Stomach (tissue), 9 donors: ENCODE data around the gene KCNJ4. TPM values are rescaled to one million over a fixed set of nuclear protein-coding genes. Genes with fewer than 3 reads are reported as not detected.

Experiments used
- DNase-seq, 2 donors: peaks; one replicate each; pipeline versions ENCODE4 v3.0.0 to v3.0.0-alpha.2; 2013 to 2019
- H3K27ac ChIP-seq, 5 donors: fragments of 200-600 bp in 4 of 5; sonication (generic) in 4 of 5; one replicate each; pipeline ENCODE4 v1.5.1; 2013 to 2019; ENCODE audit warnings: mild to moderate bottlenecking in 1 of 5, moderate library complexity in 1 of 5
- H3K27me3 ChIP-seq, 3 donors: fragments of 200-600 bp; sonication (generic); one replicate each; pipeline ENCODE4 v1.5.1; 2017 to 2019; ENCODE audit warnings: mixed run types in 1 of 3
- H3K36me3 ChIP-seq, 4 donors: fragments of 200-600 bp; sonication (generic); 1 replicate in 3 of 4; 2 replicates in 1 of 4; pipeline ENCODE4 v1.5.1; 2016 to 2019
- H3K4me1 ChIP-seq, 4 donors: fragments of 200-600 bp; sonication (generic); one replicate each; pipeline ENCODE4 v1.5.1; 2016 to 2019
- H3K4me3 ChIP-seq, 4 donors: fragments of 200-600 bp; sonication (generic) in 3 of 4; one replicate each; pipeline ENCODE4 v1.5.1; 2016 to 2019; ENCODE audit warnings: mild to moderate bottlenecking in 1 of 4
- H3K9me3 ChIP-seq, 4 donors: fragments of 200-600 bp; sonication (generic); one replicate each; pipeline ENCODE4 v1.5.1; 2016 to 2019
- EP300 ChIP-seq: sonication (generic); formaldehyde crosslinking; IDR thresholded peaks from one replicate; pipeline ENCODE4 v1.6.1; 2017; ENCODE audit warnings: antibody characterized with exemption
- POLR2A ChIP-seq, 4 donors: fragments of 450-650 bp; IDR thresholded peaks; one replicate each; pipeline ENCODE4 v1.6.1; 2016; ENCODE audit warnings: antibody characterized with exemption in 4 of 4, control low read depth in 2 of 4, mild to moderate bottlenecking in 1 of 4, moderate library complexity in 1 of 4
- POLR2AphosphoS5 ChIP-seq, 3 donors: sonication (generic); formaldehyde crosslinking; IDR thresholded peaks; one replicate each; pipeline ENCODE4 v1.6.1; 2016; ENCODE audit warnings: antibody characterized with exemption in 3 of 3
- WGBS, 5 donors: extraction: QIAGEN DNeasy Blood & Tissue Kit in 3 of 5; methylation state at CpG; one replicate each; pipeline versions ENCODE4 v1.1.5 to v1.1.7; 2013 to 2018; 5-methylcytosine and 5-hydroxymethylcytosine counted together
- intact Hi-C: fragments of 100-400 bp; cut with DNase I; formaldehyde crosslinking; loops from one replicate; pipeline ENCODE4 v1.15.1; 2023; ENCODE audit warnings: low total_unique reads
- polyA plus RNA-seq, 3 donors: library from polyadenylated mRNA; stranded (reverse); fragments of 200-250 nt; gene quantifications; one replicate each; pipeline ENCODE4 v1.2.3, GENCODE V29; 2013
- total RNA-seq, 5 donors: library from RNA; depleted of rRNA; stranded (reverse); fragments of >200 nt; gene quantifications; one replicate each; pipeline versions ENCODE4 v1.1.0 to v1.2.3, GENCODE V29; 2014 to 2016
- TF ChIP-seq, protein P1 (sequence below), 7 experiments: fragments of 450-650 bp in 4 of 7; fragments of 200-600 bp in 3 of 7; sonication (generic) in 3 of 7; IDR thresholded peaks; one replicate each; pipeline ENCODE4 v1.5.1; 2016 to 2019; ENCODE audit warnings: antibody characterized with exemption in 7 of 7, control low read depth in 2 of 7, mild to moderate bottlenecking in 1 of 7
- donor health status: healthy with polysubstance abuse.
- donor health status: Bipolar disorder and iron deficiency.
- donor health status: healthy.

Gene KCNJ4
- total and polyA plus RNA-seq, 8 donors = not detected

DNA sequence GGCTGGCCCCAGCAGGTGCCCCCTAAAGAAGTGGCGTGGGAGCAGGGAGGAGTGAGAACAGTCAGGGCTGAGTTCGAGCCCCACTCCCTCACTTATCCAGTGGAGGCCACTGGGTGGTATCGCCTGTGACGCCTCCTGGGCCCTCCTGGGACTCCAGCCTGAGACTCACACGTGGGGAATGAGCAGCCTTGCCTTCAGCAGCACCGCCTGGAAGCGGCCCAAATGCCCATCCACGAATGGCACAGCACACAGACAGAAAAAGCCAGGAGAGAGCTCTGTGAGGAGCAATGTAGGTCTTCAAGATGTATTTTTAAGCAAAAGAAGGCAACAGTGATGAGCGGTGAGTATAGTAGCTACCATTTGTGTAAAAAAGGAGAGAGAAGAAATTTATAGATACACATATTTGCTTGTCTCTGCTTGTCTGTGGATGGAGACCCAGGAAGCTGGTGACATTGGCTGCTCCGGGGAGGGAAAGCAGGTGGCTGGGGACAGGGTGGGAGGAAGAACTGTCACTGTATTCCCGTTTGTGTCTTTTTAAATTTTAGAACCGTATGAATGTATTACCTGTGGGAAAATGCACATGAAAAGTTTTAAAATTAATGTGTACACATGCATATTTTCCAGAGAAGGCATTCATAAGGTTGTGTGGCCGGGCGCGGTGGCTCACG lies 13.2 kb downstream of the KCNJ4 start:
- WGBS, 5 donors = 67 to 75% (median 71%) methylated on average over 16 of the region's 16 CpGs
- peaks cover 0 to 56% (median 27%) of the 10 kb centered on the region in 3 donors for H3K27me3 ChIP-seq

DNA sequence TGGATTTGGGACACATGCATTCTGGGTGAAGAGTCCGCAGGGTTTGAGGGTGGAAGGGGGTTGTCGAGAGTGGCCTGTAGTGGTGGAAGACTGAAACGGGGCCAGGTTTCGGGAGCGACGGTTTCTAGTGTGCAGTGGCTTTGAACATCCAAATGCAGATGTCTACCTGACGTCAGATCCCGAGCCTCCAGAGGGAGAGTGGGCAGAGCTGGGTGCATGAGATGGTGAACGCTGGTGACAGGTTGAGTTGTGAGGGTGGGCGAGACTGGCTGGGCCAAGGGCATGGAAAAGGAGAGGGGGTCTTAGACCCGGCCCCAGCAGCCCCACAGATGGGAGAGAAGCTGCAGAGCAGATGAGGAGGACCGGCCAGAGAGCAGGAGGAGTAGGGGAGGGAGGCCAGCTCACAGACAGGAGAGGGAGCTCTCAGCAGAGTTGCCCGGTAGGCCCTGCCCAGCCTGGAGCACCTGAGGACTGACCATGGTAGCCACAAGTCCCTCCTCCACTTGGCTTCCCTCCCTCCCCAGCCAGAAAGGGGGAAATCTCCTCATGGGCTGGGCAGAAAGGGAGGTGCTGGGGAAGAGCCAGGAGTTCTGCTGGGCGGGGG lies 14.2 kb downstream of the KCNJ4 start:
- 73 to 81% (median 75%) methylated on average over 14 of the region's 14 CpGs for WGBS, 5 donors
- Histone ChIP-seq H3K27ac (no peak overlapping the region), H3K4me1 (no peaks in the 10 kb centered on the region), H3K4me3 (no peak overlapping the region), H3K36me3 (no peaks in the 10 kb centered on the region), H3K9me3 (no peaks in the 10 kb centered on the region), H3K27me3 (peaks cover 0 to 50% (median 21%) of the 10 kb centered on the region in 3 donors)
- TF ChIP-seq POLR2AphosphoS5 (IDR thresholded peaks at IDR 0.05) (no peak), POLR2A (IDR thresholded peaks at IDR 0.05) (no peak), EP300 (no peak)
- TF ChIP-seq, protein P1, sequence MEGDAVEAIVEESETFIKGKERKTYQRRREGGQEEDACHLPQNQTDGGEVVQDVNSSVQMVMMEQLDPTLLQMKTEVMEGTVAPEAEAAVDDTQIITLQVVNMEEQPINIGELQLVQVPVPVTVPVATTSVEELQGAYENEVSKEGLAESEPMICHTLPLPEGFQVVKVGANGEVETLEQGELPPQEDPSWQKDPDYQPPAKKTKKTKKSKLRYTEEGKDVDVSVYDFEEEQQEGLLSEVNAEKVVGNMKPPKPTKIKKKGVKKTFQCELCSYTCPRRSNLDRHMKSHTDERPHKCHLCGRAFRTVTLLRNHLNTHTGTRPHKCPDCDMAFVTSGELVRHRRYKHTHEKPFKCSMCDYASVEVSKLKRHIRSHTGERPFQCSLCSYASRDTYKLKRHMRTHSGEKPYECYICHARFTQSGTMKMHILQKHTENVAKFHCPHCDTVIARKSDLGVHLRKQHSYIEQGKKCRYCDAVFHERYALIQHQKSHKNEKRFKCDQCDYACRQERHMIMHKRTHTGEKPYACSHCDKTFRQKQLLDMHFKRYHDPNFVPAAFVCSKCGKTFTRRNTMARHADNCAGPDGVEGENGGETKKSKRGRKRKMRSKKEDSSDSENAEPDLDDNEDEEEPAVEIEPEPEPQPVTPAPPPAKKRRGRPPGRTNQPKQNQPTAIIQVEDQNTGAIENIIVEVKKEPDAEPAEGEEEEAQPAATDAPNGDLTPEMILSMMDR (IDR thresholded peaks at IDR 0.05) = no peak
- DNase-seq = no peak
- intact Hi-C loops = no loop called here

More for the DNA sequence above, 13.2 kb downstream of the KCNJ4 start:
- H3K4me3 ChIP-seq = no peak overlapping the region
- no peaks in the 10 kb centered on the region for H3K4me1 ChIP-seq
- TF ChIP-seq EP300 (no peak), POLR2A (IDR thresholded peaks at IDR 0.05) (no peak), POLR2AphosphoS5 (IDR thresholded peaks at IDR 0.05) (no peak)
- TF ChIP-seq, protein P1 (IDR thresholded peaks at IDR 0.05) = no peak
- no peaks in the 10 kb centered on the region for H3K9me3 ChIP-seq
- no peak overlapping the region for H3K27ac ChIP-seq
- DNase-seq = no peak
- intact Hi-C loops = no loop called here
- no peaks in the 10 kb centered on the region for H3K36me3 ChIP-seq

DNA sequence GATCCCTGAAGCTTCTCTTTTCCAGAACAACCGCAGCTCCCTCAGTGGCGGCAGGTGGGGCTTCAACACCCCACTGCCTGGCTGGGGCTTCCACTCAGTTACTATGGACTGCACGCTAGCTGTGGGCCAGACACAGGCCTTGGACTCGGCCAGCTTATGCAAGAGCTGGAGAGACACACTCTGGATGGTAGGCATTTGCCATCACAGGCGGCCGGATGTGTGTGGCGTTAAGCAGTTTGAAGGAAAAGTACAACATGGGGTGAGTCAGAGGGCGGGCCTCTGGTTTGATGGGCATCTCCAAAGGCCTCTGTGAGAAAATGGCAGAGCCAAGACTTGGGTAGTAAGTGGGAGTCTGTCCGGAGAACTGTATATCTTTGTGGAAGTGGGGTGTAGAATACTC lies 17.6 kb downstream of the KCNJ4 start:
- H3K27me3 ChIP-seq = peaks cover 0 to 34% (median 3%) of the 10 kb centered on the region in 3 donors

DNA sequence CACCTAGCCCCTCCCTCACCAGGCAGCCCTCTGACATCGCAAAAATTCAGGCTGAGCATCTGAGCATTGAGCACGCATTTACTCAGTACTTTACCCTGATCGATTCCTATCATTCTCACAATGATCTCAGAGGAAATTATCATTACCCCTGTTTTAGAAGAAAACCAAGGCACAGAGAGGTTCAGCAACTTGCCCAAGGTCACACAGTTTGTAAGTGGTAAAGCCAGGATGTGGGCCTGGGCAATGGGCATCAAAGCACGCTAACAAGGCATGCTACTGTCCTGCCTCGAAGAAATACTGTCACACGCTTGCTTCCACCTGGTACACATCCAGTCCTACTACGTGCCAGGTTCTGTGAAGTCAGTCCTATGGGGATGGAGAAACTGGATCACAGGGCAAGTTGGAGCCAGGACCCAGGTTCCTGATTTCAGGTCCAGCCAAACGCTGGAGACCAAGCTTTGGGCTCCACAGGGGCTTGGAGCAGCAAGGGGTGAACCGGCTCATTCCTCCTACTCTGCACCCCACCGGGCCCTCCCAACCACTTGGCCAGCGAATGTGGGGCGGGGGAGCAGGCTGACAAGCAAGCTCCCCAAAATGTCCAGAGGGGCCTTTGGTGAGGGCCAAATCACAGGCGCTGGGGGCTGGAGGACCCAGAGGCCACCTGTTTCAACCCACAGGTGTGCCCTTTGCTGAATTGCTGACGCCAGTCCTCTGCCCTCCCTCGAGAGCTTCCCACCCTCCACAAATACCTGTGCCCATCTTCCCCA lies 18.2 kb downstream of the KCNJ4 start:
- no peaks in the 10 kb centered on the region for H3K4me1 ChIP-seq

More for the DNA sequence above, 17.6 kb downstream of the KCNJ4 start:
- 91 to 96% (median 94%) methylated on average over 9 of the region's 9 CpGs for WGBS, 5 donors
- intact Hi-C loops = no loop called here
- Histone ChIP-seq H3K27ac (no peak overlapping the region), H3K4me1 (no peaks in the 10 kb centered on the region), H3K4me3 (no peak overlapping the region), H3K36me3 (no peaks in the 10 kb centered on the region), H3K9me3 (no peaks in the 10 kb centered on the region)
- TF ChIP-seq EP300 (no peak), POLR2AphosphoS5 (IDR thresholded peaks at IDR 0.05) (no peak), POLR2A (IDR thresholded peaks at IDR 0.05) (no peak)
- TF ChIP-seq, protein P1 (IDR thresholded peaks at IDR 0.05) = no peak
- DNase-seq = no peak

More for the DNA sequence above, 18.2 kb downstream of the KCNJ4 start:
- WGBS, 5 donors = 78 to 93% (median 88%) methylated on average over 14 to 15 of the region's 15 CpGs
- H3K9me3 ChIP-seq = no peaks in the 10 kb centered on the region
- no peak overlapping the region for H3K27ac ChIP-seq
- intact Hi-C loops = no loop called here
- no peaks in the 10 kb centered on the region for H3K36me3 ChIP-seq
- no peak overlapping the region for H3K4me3 ChIP-seq
- TF ChIP-seq POLR2A (IDR thresholded peaks at IDR 0.05) = no peak
- no peak for TF ChIP-seq POLR2AphosphoS5 (IDR thresholded peaks at IDR 0.05)
- no peak for TF ChIP-seq EP300
- TF ChIP-seq, protein P1 (IDR thresholded peaks at IDR 0.05) = no peak
- no peak for DNase-seq
- peaks cover 0 to 33% (median 3%) of the 10 kb centered on the region in 3 donors for H3K27me3 ChIP-seq
